GM10266 (cell line): Measurements from ENCODE around the gene ASB13.

Experiments used
- DNase-seq: peaks from one replicate; pipeline ENCODE4 v3.0.0; 2012; ENCODE audit errors: extremely low spot score
- CTCF ChIP-seq: IDR thresholded peaks from 2 replicates; pipeline ENCODE4 v1.5.1; 2012; ENCODE audit warnings: mild to moderate bottlenecking, low read depth; ENCODE audit not compliant: control insufficient read depth, insufficient read depth; ENCODE audit errors: missing control alignments

The ASB13 gene

DNA sequence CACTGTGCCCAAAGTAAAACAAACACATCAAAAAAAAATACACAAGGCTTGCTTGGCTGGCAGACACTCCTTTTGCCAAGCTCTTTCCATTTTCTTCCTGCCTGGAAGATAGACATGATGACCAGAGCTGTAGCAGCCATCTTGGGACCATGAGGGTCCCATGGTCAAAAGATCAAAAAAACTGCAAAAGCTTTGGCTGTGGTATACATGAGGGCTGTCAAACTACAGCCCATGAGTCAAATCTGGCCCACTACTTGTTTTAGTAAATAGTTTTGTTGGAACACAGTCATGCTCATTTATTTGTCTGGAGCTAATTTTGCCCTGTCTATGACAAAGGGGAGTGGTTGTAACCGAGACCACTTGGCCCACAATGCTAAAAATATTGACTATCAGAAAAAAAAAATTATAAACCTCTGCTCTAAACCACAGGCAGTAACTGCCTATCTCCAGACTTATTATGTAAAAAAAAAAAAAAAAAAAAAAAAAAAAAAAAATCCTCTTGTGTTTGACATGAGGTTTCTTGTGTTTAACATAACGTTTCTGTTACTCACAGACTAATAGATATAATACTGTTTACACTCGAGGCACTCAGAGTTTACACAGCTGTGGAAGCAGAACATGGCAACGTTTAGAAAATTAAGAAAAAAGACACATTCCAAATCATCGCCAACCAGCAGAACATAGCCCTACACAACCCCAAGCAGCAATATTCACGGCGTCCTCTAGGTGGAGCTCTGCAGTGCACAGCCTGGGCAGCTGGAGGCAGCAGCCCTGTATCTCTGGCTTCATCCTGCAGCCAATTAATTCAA, 36.9 kb downstream of the ASB13 start:
- peak; percentile 75 for DNase-seq
- peak; percentile 94 for TF ChIP-seq CTCF

DNA sequence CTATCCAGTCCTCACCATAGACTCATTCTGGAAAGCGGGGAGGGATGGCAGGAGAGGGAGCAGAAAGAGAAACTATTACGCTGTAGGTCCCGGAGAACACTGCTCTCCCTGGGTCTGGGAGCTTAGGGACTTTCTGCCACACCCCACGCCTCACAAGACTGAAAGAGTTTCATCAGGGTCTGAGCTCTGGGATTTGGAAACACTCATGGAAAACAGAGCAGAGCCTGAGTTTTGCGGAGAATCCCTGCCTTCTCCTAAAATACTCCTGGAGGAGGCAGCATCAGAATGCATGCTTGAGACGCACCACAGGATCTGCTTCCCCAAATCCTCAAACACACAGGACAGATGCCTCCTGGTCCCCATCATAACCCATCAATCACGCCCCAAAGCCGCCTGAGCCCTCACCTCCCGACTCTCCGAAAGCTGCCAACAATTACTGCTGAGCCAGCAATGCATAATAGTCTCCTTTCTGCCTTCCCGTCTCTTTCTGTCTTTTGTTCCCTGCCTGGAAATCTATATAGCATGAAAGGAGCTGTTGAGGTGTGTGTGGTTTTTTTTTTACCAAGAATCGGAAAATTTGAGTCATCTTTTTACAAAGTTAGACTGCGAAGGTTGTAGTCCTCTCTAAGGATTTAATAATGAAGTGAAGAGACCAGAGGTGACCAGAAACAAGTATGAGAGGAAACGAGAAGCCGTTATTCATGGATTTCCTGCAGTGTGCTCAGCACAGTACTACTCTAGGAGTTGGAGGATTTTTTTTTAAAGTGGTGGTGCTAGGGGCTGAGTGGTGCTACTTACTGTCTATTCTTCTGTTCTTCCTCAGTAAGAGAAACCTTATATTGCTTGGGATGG, 37.7 kb downstream of the ASB13 start:
- DNase-seq, result no peak
- TF ChIP-seq CTCF, result no peak

DNA sequence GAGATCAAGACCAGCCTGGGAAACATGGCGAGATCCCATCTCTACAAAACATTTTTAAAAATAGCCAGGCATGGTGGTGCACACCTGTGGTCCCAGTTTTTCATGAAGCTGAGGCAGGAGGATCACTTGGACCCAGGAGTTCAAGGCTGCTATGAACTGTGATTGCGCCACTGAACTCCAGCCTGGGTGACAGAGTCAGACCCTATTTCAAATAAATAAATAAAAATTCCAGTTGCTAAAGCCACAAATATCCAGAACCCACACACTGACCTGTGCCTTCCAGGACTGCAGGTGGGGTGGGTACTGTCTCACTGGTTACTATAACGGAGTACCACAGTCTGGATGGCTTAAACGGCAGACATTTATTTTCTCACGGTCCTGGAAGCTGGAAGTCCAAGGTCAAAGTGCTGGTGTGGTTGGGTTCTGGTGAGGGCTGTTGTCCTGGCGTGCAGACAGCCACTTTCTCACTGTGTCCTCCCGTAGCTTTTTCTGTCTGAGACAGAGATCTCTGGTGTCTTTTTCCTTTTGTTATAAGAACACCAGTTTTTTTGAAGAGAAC, 38.8 kb downstream of the ASB13 start:
- no peak for TF ChIP-seq CTCF
- DNase-seq, result no peak

- DNase-seq, result no peak
- no peak for TF ChIP-seq CTCF
Measured at GRCh38 chr10:5625992-5626777, 40.2 kb downstream of the ASB13 start.

DNA sequence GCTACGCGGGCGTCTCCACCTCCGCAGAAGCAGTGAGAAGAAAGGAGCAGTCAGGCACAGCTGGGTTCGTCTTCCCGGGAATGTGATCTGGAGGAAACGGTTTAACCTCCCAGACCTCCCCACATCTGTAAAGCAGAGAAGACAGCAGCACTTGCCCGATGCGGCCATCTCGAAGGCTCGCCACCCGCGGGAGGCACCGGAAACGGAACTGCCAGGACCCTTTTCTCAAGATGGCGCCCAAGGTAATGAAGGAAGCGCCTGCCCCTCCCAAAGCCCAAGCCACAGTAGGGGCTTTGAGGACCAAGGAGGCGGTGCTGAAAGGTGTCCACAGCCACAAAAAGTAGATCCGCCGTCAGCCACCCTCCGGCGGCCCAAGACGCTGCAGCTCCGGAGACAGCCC, 41.7 kb downstream of the ASB13 start:
- no peak for TF ChIP-seq CTCF
- no peak for DNase-seq

- TF ChIP-seq CTCF, result peak; percentile 93
- DNase-seq, result peak; percentile 85
Measured at GRCh38 chr10:5623081-5623748, 43.2 kb downstream of the ASB13 start.
